ENCODE data around the gene KIAA1958.
"Not testable (repeated sequence)": the region's sequence is repeated elsewhere in the genome, so short reads cannot be mapped to it uniquely, and the experiment has no call there.

KIAA1958 gene

GRCh38 chr9:112648624-112649023 is 162.0 kb downstream of the KIAA1958 start:
- H3K27ac ChIP-seq (ENCODE audit: low read length), result no peak overlapping the region
- H3K9ac ChIP-seq (ENCODE audit: low read depth, low read length), result no peak overlapping the region
- H3K36me3 ChIP-seq (ENCODE audit: insufficient read depth, low read depth, low read length), result peaks cover 17% of the 10 kb centered on the region; the same call in 1 of the 2 replicates
- H3K27me3 ChIP-seq (ENCODE audit: insufficient read depth, low read length), result no peaks in the 10 kb centered on the region
- H3K4me1 ChIP-seq (ENCODE audit: insufficient read depth, low read length), result peaks cover 5% of the 10 kb centered on the region; the same call in 1 of the 2 replicates
- H3K4me3 ChIP-seq (ENCODE audit: low read length), result no peak overlapping the region
- H3K9me3 ChIP-seq (ENCODE audit: insufficient read depth, low read depth, low read length), result 0 out of 2 replicates have a peak, but pooled peaks cover 3% of the 10 kb centered on the region

- Histone ChIP-seq H3K27ac (ENCODE audit: low read length) (no peak overlapping the region), H3K27me3 (ENCODE audit: insufficient read depth, low read length) (no peaks in the 10 kb centered on the region), H3K9me3 (ENCODE audit: insufficient read depth, low read depth, low read length) (0 out of 2 replicates have a peak, but pooled peaks cover 2% of the 10 kb centered on the region), H3K9ac (ENCODE audit: low read depth, low read length) (peak overlapping the region; percentile 32; the same call in 1 of the 2 replicates), H3K4me1 (ENCODE audit: insufficient read depth, low read length) (peaks cover 23% of the 10 kb centered on the region; the same call in 1 of the 2 replicates), H3K36me3 (ENCODE audit: insufficient read depth, low read depth, low read length) (peaks cover 9% of the 10 kb centered on the region), H3K4me3 (ENCODE audit: low read length) (peak overlapping the region; percentile 28)
Observed at GRCh38 chr9:112654282-112654681, 167.7 kb downstream of the KIAA1958 start.

- Histone ChIP-seq H3K36me3 (ENCODE audit: insufficient read depth, low read depth, low read length) (peaks cover 15% of the 10 kb centered on the region), H3K9ac (ENCODE audit: low read depth, low read length) (no peak overlapping the region), H3K4me1 (ENCODE audit: insufficient read depth, low read length) (peaks cover 23% of the 10 kb centered on the region; the same call in 1 of the 2 replicates), H3K27ac (ENCODE audit: low read length) (no peak overlapping the region), H3K27me3 (ENCODE audit: insufficient read depth, low read length) (no peaks in the 10 kb centered on the region), H3K4me3 (ENCODE audit: low read length) (no peak overlapping the region), H3K9me3 (ENCODE audit: insufficient read depth, low read depth, low read length) (no peaks in the 10 kb centered on the region)
Observed at GRCh38 chr9:112655668-112656067, 169.0 kb downstream of the KIAA1958 start.

- Histone ChIP-seq H3K9ac (ENCODE audit: low read depth, low read length) (no peak overlapping the region), H3K9me3 (ENCODE audit: insufficient read depth, low read depth, low read length) (no peaks in the 10 kb centered on the region), H3K4me1 (ENCODE audit: insufficient read depth, low read length) (peaks cover 8% of the 10 kb centered on the region; the same call in 1 of the 2 replicates), H3K4me3 (ENCODE audit: low read length) (no peak overlapping the region), H3K27ac (ENCODE audit: low read length) (no peak overlapping the region), H3K27me3 (ENCODE audit: insufficient read depth, low read length) (no peaks in the 10 kb centered on the region), H3K36me3 (ENCODE audit: insufficient read depth, low read depth, low read length) (peaks cover 15% of the 10 kb centered on the region)
Observed at GRCh38 chr9:112659906-112660305, 173.3 kb downstream of the KIAA1958 start.

- H3K4me1 ChIP-seq (ENCODE audit: insufficient read depth, low read length), result no peaks in the 10 kb centered on the region
- no peak overlapping the region for H3K4me3 ChIP-seq (ENCODE audit: low read length)
- no peak overlapping the region for H3K27ac ChIP-seq (ENCODE audit: low read length)
- H3K27me3 ChIP-seq (ENCODE audit: insufficient read depth, low read length), result no peaks in the 10 kb centered on the region
- no peak overlapping the region for H3K9ac ChIP-seq (ENCODE audit: low read depth, low read length)
- H3K36me3 ChIP-seq (ENCODE audit: insufficient read depth, low read depth, low read length), result peaks cover 15% of the 10 kb centered on the region
- no peaks in the 10 kb centered on the region for H3K9me3 ChIP-seq (ENCODE audit: insufficient read depth, low read depth, low read length)
Observed at GRCh38 chr9:112663681-112664080, 177.1 kb downstream of the KIAA1958 start.

- H3K27ac ChIP-seq (ENCODE audit: low read length), result no peak overlapping the region
- H3K4me1 ChIP-seq (ENCODE audit: insufficient read depth, low read length), result no peaks in the 10 kb centered on the region
- peaks cover 10% of the 10 kb centered on the region; the same call in 1 of the 2 replicates for H3K36me3 ChIP-seq (ENCODE audit: insufficient read depth, low read depth, low read length)
- no peak overlapping the region for H3K9ac ChIP-seq (ENCODE audit: low read depth, low read length)
- no peak overlapping the region for H3K4me3 ChIP-seq (ENCODE audit: low read length)
- H3K27me3 ChIP-seq (ENCODE audit: insufficient read depth, low read length), result no peaks in the 10 kb centered on the region
- H3K9me3 ChIP-seq (ENCODE audit: insufficient read depth, low read depth, low read length), result no peaks in the 10 kb centered on the region
Observed at GRCh38 chr9:112664531-112664930, 177.9 kb downstream of the KIAA1958 start.

GRCh38 chr9:112665347-112665746 is 178.7 kb downstream of the KIAA1958 start:
- no peak overlapping the region for H3K9ac ChIP-seq (ENCODE audit: low read depth, low read length)
- peaks cover 1% of the 10 kb centered on the region; the same call in 1 of the 2 replicates for H3K36me3 ChIP-seq (ENCODE audit: insufficient read depth, low read depth, low read length)
- H3K9me3 ChIP-seq (ENCODE audit: insufficient read depth, low read depth, low read length), result no peaks in the 10 kb centered on the region
- H3K4me3 ChIP-seq (ENCODE audit: low read length), result no peak overlapping the region
- H3K27ac ChIP-seq (ENCODE audit: low read length), result no peak overlapping the region
- no peaks in the 10 kb centered on the region for H3K4me1 ChIP-seq (ENCODE audit: insufficient read depth, low read length)
- H3K27me3 ChIP-seq (ENCODE audit: insufficient read depth, low read length), result no peaks in the 10 kb centered on the region

GRCh38 chr9:112669326-112669725 is 182.7 kb downstream of the KIAA1958 start:
- no peak overlapping the region for H3K4me3 ChIP-seq (ENCODE audit: low read length)
- no peaks in the 10 kb centered on the region for H3K27me3 ChIP-seq (ENCODE audit: insufficient read depth, low read length)
- H3K36me3 ChIP-seq (ENCODE audit: insufficient read depth, low read depth, low read length), result no peaks in the 10 kb centered on the region
- no peak overlapping the region for H3K9ac ChIP-seq (ENCODE audit: low read depth, low read length)
- H3K9me3 ChIP-seq (ENCODE audit: insufficient read depth, low read depth, low read length), result no peaks in the 10 kb centered on the region
- no peaks in the 10 kb centered on the region for H3K4me1 ChIP-seq (ENCODE audit: insufficient read depth, low read length)
- no peak overlapping the region for H3K27ac ChIP-seq (ENCODE audit: low read length)

GRCh38 chr9:112670991-112671625 is 184.5 kb downstream of the KIAA1958 start:
- Histone ChIP-seq H3K27ac (ENCODE audit: low read length) (no peak overlapping the region), H3K36me3 (ENCODE audit: insufficient read depth, low read depth, low read length) (no peaks in the 10 kb centered on the region), H3K27me3 (ENCODE audit: insufficient read depth, low read length) (no peaks in the 10 kb centered on the region), H3K4me3 (ENCODE audit: low read length) (no peak overlapping the region), H3K9ac (ENCODE audit: low read depth, low read length) (no peak overlapping the region), H3K9me3 (ENCODE audit: insufficient read depth, low read depth, low read length) (no peaks in the 10 kb centered on the region), H3K4me1 (ENCODE audit: insufficient read depth, low read length) (no peaks in the 10 kb centered on the region)

GRCh38 chr9:112673221-112673620 is 186.6 kb downstream of the KIAA1958 start:
- not testable (repeated sequence) for H3K27me3 ChIP-seq (ENCODE audit: insufficient read depth, low read length); H3K4me3 ChIP-seq (ENCODE audit: low read length); H3K27ac ChIP-seq (ENCODE audit: low read length); H3K36me3 ChIP-seq (ENCODE audit: insufficient read depth, low read depth, low read length); H3K9ac ChIP-seq (ENCODE audit: low read depth, low read length); H3K4me1 ChIP-seq (ENCODE audit: insufficient read depth, low read length)
- H3K9me3 ChIP-seq (ENCODE audit: insufficient read depth, low read depth, low read length), result peaks cover 12% of the 10 kb centered on the region

- Histone ChIP-seq H3K27me3 (ENCODE audit: insufficient read depth, low read length) (no peaks in the 10 kb centered on the region), H3K27ac (ENCODE audit: low read length) (no peak overlapping the region), H3K9me3 (ENCODE audit: insufficient read depth, low read depth, low read length) (peaks cover 12% of the 10 kb centered on the region), H3K4me3 (ENCODE audit: low read length) (no peak overlapping the region), H3K9ac (ENCODE audit: low read depth, low read length) (no peak overlapping the region), H3K36me3 (ENCODE audit: insufficient read depth, low read depth, low read length) (peaks cover 4% of the 10 kb centered on the region; the same call in 1 of the 2 replicates), H3K4me1 (ENCODE audit: insufficient read depth, low read length) (peaks cover 6% of the 10 kb centered on the region; the same call in 1 of the 2 replicates)
Observed at GRCh38 chr9:112677040-112677439, 190.4 kb downstream of the KIAA1958 start.

GRCh38 chr9:112680731-112681402 is 194.2 kb downstream of the KIAA1958 start:
- Histone ChIP-seq H3K27me3 (ENCODE audit: insufficient read depth, low read length) (no peaks in the 10 kb centered on the region), H3K4me1 (ENCODE audit: insufficient read depth, low read length) (peaks cover 6% of the 10 kb centered on the region; the same call in 1 of the 2 replicates), H3K36me3 (ENCODE audit: insufficient read depth, low read depth, low read length) (peaks cover 11% of the 10 kb centered on the region), H3K9me3 (ENCODE audit: insufficient read depth, low read depth, low read length) (peaks cover 12% of the 10 kb centered on the region), H3K9ac (ENCODE audit: low read depth, low read length) (no peak overlapping the region), H3K27ac (ENCODE audit: low read length) (no peak overlapping the region), H3K4me3 (ENCODE audit: low read length) (no peak overlapping the region)

Measured in iPS-20b (cell line).